ENCODE results near the gene OR2Y1. TPM values are rescaled to one million over a fixed set of nuclear protein-coding genes. Genes with fewer than 3 reads are reported as not detected.
"Not testable (repeated sequence)": the region's sequence is repeated elsewhere in the genome, so short reads cannot be mapped to it uniquely, and the experiment has no call there.

The OR2Y1 gene
- total RNA-seq, 1 donor from 2014 or later: not detected

GRCh38 chr5:180739271-180739670, 587 bp downstream of the OR2Y1 start:
- no peak for DNase-seq

GRCh38 chr5:180736536-180736935, 3.3 kb downstream of the OR2Y1 start:
- no peak for DNase-seq

- no peak for DNase-seq
These were observed 14.9 kb downstream of the OR2Y1 start for GRCh38 chr5:180724944-180725343.

- DNase-seq: no peak
These were observed 15.9 kb downstream of the OR2Y1 start for GRCh38 chr5:180723936-180724335.

GRCh38 chr5:180720486-180720885, 19.4 kb downstream of the OR2Y1 start:
- DNase-seq: no peak

- DNase-seq: no peak
These were observed 20.1 kb downstream of the OR2Y1 start for GRCh38 chr5:180719781-180720180.

GRCh38 chr5:180718810-180719453, 20.9 kb downstream of the OR2Y1 start:
- no peak for DNase-seq

- no peak for DNase-seq
These were observed 21.9 kb downstream of the OR2Y1 start for GRCh38 chr5:180717989-180718388.

- DNase-seq: no peak
These were observed 35.5 kb downstream of the OR2Y1 start for GRCh38 chr5:180704362-180704761.

GRCh38 chr5:180703912-180704311, 35.9 kb downstream of the OR2Y1 start:
- DNase-seq: no peak

- not testable (repeated sequence) for DNase-seq
These were observed 36.5 kb downstream of the OR2Y1 start for GRCh38 chr5:180703371-180703770.

- not testable (repeated sequence) for DNase-seq
These were observed 39.4 kb downstream of the OR2Y1 start for GRCh38 chr5:180700440-180700839.

- no peak for DNase-seq
These were observed 40.8 kb downstream of the OR2Y1 start for GRCh38 chr5:180699042-180699441.

GRCh38 chr5:180696116-180696515, 43.7 kb downstream of the OR2Y1 start:
- DNase-seq: no peak

- no peak for DNase-seq
These were observed 47.4 kb downstream of the OR2Y1 start for GRCh38 chr5:180692429-180692828.

- no peak for DNase-seq
These were observed 48.8 kb downstream of the OR2Y1 start for GRCh38 chr5:180691046-180691445.

- no peak for DNase-seq
These were observed 49.3 kb downstream of the OR2Y1 start for GRCh38 chr5:180690562-180690961.

- DNase-seq: no peak
These were observed 50.1 kb downstream of the OR2Y1 start for GRCh38 chr5:180689775-180690174.

Small RNAs within 50 kb of the gene (small RNA-seq; reads per million reads assigned to genes)
- gene RNU1-17P (ENCODE audit: low replicate concordance): not detected

Other genes starting within 250 kb of the OR2Y1 start
- gene CNOT6, start 245.7 kb downstream of the OR2Y1 start, total RNA-seq: 25.0 TPM
- not detected for gene SCGB3A1, start 148.6 kb downstream of the OR2Y1 start, total RNA-seq
- 7.5 TPM for gene FLT4, start 90.5 kb downstream of the OR2Y1 start, total RNA-seq
- gene MGAT1, start 62.7 kb upstream of the OR2Y1 start, total RNA-seq: 54.4 TPM
- gene ZFP62, start 121.2 kb upstream of the OR2Y1 start, total RNA-seq: 28.4 TPM
- gene BTNL8, start 159.1 kb upstream of the OR2Y1 start, total RNA-seq: 0.49 TPM
- not detected for gene BTNL3, start 248.8 kb upstream of the OR2Y1 start, total RNA-seq

Measured in skin of body (tissue), 3 donors.